Measurements from ENCODE around the gene NCKAP5.

The NCKAP5 gene

DNA sequence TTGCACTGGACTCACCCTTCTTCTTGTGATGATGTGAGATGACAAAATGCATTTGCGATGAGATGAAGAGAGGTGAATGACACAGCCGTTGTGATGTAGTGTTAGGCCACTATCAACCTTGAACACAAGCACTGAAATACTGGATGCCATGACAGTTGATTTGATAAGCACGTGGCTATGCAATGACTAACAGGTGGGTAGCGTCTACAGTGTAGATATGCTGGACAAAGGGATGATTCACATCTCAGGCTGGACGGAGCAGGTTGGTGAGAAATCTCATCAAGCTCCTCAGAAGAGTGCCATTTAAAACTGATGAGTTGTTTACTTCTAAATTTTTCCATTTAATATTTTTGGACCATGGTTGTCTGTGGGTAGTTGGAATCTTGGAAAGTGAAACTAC lies 522.5 kb downstream of the NCKAP5 start:
- Mint-ChIP-seq H3K36me3 (ENCODE audit: low read depth) (no peaks in the 10 kb centered on the region), H3K27ac (no peak overlapping the region), H3K4me3 (no peak overlapping the region), H3K4me1 (no peaks in the 10 kb centered on the region), H3K9me3 (no peaks in the 10 kb centered on the region), H3K27me3 (no peaks in the 10 kb centered on the region)
- DNase-seq (no peak), ATAC-seq (no peak)

DNA sequence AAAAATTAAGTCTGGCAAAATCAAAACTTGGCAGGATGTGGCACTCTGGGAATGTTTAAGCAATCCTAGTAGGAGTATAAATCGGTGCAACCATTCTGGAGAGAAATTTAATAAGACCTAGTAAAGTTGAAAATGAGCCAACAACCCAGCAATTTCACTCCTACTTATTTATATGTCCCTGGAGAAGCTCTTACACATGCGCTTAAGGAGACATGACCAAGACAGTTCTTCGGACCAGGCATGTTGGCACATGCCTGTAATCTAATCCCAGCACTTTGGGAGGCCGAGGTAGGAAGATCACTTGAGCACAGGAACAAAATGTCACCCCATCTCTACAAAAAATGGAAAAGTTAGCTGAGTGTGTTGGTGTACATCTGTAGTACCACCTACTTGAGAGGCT lies 523.7 kb downstream of the NCKAP5 start:
- H3K4me1 Mint-ChIP-seq = no peaks in the 10 kb centered on the region
- no peak overlapping the region for H3K4me3 Mint-ChIP-seq
- H3K27me3 Mint-ChIP-seq = no peaks in the 10 kb centered on the region
- ATAC-seq (no peak), DNase-seq (no peak)
- H3K36me3 Mint-ChIP-seq (ENCODE audit: low read depth) = no peaks in the 10 kb centered on the region
- H3K9me3 Mint-ChIP-seq = no peaks in the 10 kb centered on the region
- no peak overlapping the region for H3K27ac Mint-ChIP-seq

DNA sequence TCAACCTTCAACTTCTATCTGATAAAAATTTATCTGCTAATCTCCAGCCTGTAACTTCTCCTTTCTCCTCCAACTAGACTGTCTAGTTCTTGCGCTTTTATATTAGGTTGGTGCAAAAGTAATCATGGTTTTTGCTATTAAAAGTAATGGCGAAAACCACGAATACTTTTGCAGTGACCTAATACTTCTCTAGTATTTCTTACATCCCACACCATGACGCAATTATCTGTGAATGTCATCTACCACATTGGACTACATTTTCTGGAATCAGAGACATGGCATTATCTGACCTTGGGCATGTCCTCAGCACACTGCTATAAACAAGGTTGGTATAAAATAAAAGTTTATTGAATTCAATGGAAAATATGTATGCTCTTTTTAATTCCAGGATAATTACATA lies 528.1 kb downstream of the NCKAP5 start:
- no peak for DNase-seq
- Mint-ChIP-seq H3K27ac (no peak overlapping the region), H3K9me3 (peaks cover 21% of the 10 kb centered on the region), H3K27me3 (no peaks in the 10 kb centered on the region), H3K4me3 (no peak overlapping the region), H3K4me1 (no peaks in the 10 kb centered on the region), H3K36me3 (ENCODE audit: low read depth) (no peaks in the 10 kb centered on the region)
- ATAC-seq = no peak

DNA sequence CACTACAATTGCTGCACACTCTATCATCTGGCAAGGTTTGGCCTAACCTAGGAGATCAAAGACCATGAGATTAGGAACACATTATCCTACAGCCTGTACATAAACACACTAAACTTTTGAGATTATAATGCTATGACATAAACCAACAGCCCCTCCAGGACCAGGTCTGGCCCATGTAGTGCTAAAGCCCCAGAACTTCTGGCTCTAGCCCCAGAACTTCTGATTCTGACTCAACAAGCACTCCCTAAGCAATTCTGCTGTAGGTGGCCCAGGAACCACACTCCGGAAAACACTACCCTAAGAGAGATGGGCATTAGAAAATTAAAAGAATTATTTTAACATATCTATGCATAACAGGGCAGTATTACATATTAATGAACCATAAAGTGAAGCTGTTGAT lies 528.7 kb downstream of the NCKAP5 start:
- H3K36me3 Mint-ChIP-seq (ENCODE audit: low read depth) = no peaks in the 10 kb centered on the region
- ATAC-seq (no peak), DNase-seq (no peak)
- no peaks in the 10 kb centered on the region for H3K27me3 Mint-ChIP-seq
- H3K27ac Mint-ChIP-seq = no peak overlapping the region
- H3K4me1 Mint-ChIP-seq = no peaks in the 10 kb centered on the region
- no peak overlapping the region for H3K4me3 Mint-ChIP-seq
- peaks cover 25% of the 10 kb centered on the region for H3K9me3 Mint-ChIP-seq

DNA sequence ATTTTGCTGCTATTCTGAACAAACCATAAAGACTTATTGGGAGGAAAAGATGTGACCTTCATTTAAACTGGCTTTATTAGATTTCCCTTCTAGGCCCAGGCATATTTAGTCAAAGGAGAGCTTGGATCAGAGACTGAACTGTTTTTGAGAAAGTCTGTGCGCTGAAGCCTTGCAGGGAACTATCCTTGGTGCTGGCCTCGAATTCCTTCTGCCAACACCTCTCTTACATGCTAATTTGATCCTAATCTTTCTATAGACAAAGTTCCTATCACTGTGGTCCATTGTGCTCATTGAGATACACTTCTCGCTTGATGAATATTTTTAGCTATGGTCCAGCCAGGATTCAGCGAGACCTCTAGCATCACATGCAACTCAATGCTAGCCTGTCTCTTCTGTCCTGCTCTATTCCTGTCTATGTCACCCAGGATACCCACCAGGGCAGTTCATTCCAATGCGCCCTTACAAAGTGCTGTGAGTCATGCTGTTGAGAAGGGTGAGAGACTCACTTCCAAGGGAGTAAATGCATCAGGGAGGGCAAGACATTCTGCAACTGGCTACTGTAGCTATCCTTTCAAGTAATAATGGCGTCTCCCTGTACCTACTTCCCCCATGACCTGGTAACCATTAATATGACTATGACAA lies 541.6 kb downstream of the NCKAP5 start:
- no peaks in the 10 kb centered on the region for H3K4me1 Mint-ChIP-seq
- ATAC-seq (no peak), DNase-seq (no peak)
- no peaks in the 10 kb centered on the region for H3K27me3 Mint-ChIP-seq
- H3K27ac Mint-ChIP-seq = no peak overlapping the region
- H3K4me3 Mint-ChIP-seq = no peak overlapping the region
- H3K9me3 Mint-ChIP-seq = peaks cover 8% of the 10 kb centered on the region
- H3K36me3 Mint-ChIP-seq (ENCODE audit: low read depth) = no peaks in the 10 kb centered on the region

- no peaks in the 10 kb centered on the region for H3K36me3 Mint-ChIP-seq (ENCODE audit: low read depth)
Measured at GRCh38 chr2:133025004-133025403, 543.3 kb downstream of the NCKAP5 start.

DNA sequence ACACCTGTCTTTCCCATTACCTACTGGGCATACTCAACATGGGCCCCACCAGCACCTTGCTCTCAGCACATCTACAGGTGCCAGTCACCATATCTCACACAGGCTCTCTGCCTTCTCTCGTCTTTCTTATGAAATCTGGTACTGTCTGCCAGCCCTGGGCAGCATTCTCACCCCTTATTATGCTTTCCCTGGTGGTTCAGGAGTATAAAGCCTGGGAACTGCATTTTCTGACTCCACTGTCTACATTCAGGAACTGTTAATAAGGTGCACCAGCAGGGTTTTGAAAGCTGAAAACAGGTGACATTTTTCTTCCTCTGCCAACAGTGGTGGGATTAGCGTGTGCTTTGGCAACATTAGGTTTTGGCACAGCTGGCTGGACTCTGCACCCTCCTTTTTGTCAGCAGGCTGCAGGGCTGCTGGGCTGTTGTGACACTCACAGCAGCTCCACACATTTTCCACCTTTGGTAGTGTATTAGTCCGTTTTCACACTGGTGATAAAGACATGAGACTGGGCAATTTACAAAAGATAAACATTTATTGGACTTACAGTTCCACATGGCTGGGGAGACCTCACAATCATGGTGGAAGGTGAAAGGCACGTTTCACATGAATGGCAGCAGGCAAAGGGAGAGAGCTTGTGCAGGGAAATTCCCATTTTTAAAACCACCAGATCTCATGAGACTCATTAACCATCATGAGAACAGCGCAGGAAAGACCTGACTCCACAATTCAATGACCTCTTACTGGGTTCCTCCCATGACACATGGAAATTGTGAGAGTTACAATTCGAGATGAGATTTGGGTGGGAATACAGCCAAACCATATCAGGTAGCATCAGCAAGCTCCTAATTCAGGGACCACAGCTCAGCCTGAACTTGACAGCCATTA lies 555.2 kb downstream of the NCKAP5 start:
- Mint-ChIP-seq H3K27ac (no peak overlapping the region), H3K27me3 (no peaks in the 10 kb centered on the region)

More at GRCh38 chr2:133025004-133025403, 543.3 kb downstream of the NCKAP5 start:
- Mint-ChIP-seq H3K4me1 (no peaks in the 10 kb centered on the region), H3K4me3 (no peak overlapping the region), H3K9me3 (peaks cover 3% of the 10 kb centered on the region), H3K27me3 (no peaks in the 10 kb centered on the region), H3K27ac (no peak overlapping the region)
- DNase-seq (no peak), ATAC-seq (no peak)

GRCh38 chr2:133004623-133005022 lies 563.6 kb downstream of the NCKAP5 start:
- ATAC-seq (no peak), DNase-seq (no peak)
- peaks cover 15% of the 10 kb centered on the region for H3K9me3 Mint-ChIP-seq
- H3K27me3 Mint-ChIP-seq = no peaks in the 10 kb centered on the region
- H3K4me3 Mint-ChIP-seq = no peak overlapping the region
- no peak overlapping the region for H3K27ac Mint-ChIP-seq
- no peaks in the 10 kb centered on the region for H3K4me1 Mint-ChIP-seq
- H3K36me3 Mint-ChIP-seq (ENCODE audit: low read depth) = no peaks in the 10 kb centered on the region

More for the DNA sequence above, 555.2 kb downstream of the NCKAP5 start:
- no peak for DNase-seq
- Mint-ChIP-seq H3K9me3 (peaks cover 7% of the 10 kb centered on the region), H3K4me3 (no peak overlapping the region), H3K4me1 (no peaks in the 10 kb centered on the region), H3K36me3 (ENCODE audit: low read depth) (no peaks in the 10 kb centered on the region)
- ATAC-seq = no peak

DNA sequence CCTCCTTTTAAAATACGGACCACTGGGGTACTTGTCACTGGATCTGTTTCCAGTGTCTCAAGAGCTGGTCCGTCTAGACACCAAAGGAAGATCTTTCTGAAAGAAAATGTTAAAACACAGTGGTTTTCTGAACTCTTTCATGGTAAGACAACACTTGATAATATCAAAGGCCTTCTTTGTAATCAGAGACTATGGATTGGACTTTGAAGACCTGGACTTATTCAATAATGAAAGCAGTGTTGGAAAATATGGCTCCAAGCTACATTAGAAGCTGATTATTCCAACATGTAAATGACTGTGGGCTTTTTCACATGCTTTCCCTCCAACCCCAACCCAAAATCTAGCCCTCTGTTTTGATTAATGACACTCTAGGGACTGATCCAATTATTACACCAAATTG lies 568.8 kb downstream of the NCKAP5 start:
- DNase-seq (no peak), ATAC-seq (no peak)
- no peaks in the 10 kb centered on the region for H3K27me3 Mint-ChIP-seq
- H3K4me3 Mint-ChIP-seq = no peak overlapping the region
- H3K4me1 Mint-ChIP-seq = no peaks in the 10 kb centered on the region
- H3K36me3 Mint-ChIP-seq (ENCODE audit: low read depth) = no peaks in the 10 kb centered on the region
- peaks cover 13% of the 10 kb centered on the region for H3K9me3 Mint-ChIP-seq
- H3K27ac Mint-ChIP-seq = no peak overlapping the region

DNA sequence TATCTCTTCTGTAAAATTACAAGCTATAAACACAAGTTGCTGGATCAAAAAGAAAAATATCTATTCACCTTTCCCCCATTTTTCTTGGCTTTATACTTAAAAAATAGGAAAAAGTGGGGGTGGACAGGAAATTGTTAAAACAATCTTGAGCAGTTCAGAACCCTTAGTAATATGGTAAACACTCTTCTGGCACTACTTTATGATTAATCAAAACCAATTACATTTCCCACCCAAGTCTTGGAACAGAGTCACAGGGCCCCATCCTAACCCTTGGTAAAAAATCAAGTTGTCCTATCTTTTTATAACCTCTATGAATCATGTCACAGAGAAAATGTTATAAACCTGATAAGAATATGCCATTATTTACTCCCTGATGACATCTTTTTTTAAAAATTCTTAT lies 570.0 kb downstream of the NCKAP5 start:
- no peaks in the 10 kb centered on the region for H3K27me3 Mint-ChIP-seq
- H3K4me3 Mint-ChIP-seq = no peak overlapping the region
- no peaks in the 10 kb centered on the region for H3K36me3 Mint-ChIP-seq (ENCODE audit: low read depth)
- no peaks in the 10 kb centered on the region for H3K4me1 Mint-ChIP-seq
- H3K9me3 Mint-ChIP-seq = peaks cover 3% of the 10 kb centered on the region
- H3K27ac Mint-ChIP-seq = no peak overlapping the region
- DNase-seq (no peak), ATAC-seq (no peak)

DNA sequence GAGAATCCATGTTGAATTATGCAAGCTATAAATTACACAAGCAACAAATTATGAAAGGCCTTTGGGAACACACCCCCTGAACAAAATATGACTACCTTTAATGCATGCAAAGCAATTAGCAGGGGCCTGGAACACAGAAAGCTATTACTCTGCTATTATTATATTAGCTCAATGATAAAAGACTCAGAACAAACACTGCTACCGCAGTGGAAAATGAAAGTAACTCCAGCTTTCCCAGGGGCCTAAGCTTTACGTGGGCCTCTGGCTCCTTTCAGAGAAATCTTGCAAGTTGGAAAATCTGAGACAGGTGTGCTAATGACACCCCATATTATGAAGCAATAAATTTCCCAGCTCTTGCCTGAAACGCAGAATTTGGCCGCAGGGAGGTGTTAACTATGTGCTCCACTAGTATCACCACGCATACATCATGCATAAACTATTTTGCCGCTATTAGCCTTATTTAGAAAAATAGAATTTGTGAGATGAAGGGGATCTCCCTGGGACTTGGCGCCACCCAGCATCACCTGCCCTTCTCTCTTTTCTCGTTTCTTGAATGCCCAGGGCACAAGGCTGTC lies 576.7 kb downstream of the NCKAP5 start:
- ATAC-seq = no peak
- DNase-seq = no peak
- Mint-ChIP-seq H3K4me3 (no peak overlapping the region), H3K36me3 (ENCODE audit: low read depth) (no peaks in the 10 kb centered on the region), H3K27ac (no peak overlapping the region), H3K4me1 (no peaks in the 10 kb centered on the region), H3K27me3 (no peaks in the 10 kb centered on the region), H3K9me3 (no peaks in the 10 kb centered on the region)

- Mint-ChIP-seq H3K36me3 (ENCODE audit: low read depth) (no peaks in the 10 kb centered on the region), H3K4me3 (no peak overlapping the region), H3K4me1 (no peaks in the 10 kb centered on the region), H3K27ac (no peak overlapping the region), H3K9me3 (no peaks in the 10 kb centered on the region), H3K27me3 (no peaks in the 10 kb centered on the region)
- no peak for DNase-seq
- no peak for ATAC-seq
Measured at GRCh38 chr2:132984731-132985130, 583.5 kb downstream of the NCKAP5 start.

DNA sequence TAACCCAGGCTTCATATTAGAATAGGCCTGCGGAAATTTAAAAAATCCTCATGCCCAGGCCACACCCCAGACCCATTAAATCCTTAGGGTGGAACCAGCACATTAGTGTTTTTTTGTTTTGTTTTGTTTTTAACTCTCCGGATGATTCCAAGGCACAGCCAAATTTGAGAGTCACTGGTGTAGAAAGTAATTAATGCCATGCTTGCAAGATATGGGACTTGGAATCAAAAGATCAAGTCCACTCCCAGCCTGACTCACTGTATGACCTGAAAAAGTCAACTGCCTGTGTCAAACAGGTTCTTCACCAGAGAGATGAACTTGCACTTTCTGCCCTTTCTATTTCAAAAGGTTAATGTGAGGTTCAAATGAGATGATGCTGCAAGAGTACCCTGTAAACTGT lies 588.0 kb downstream of the NCKAP5 start:
- no peaks in the 10 kb centered on the region for H3K9me3 Mint-ChIP-seq
- no peak overlapping the region for H3K4me3 Mint-ChIP-seq
- no peak for ATAC-seq
- H3K4me1 Mint-ChIP-seq = no peaks in the 10 kb centered on the region
- H3K36me3 Mint-ChIP-seq (ENCODE audit: low read depth) = no peaks in the 10 kb centered on the region
- no peaks in the 10 kb centered on the region for H3K27me3 Mint-ChIP-seq
- no peak for DNase-seq
- no peak overlapping the region for H3K27ac Mint-ChIP-seq

DNA sequence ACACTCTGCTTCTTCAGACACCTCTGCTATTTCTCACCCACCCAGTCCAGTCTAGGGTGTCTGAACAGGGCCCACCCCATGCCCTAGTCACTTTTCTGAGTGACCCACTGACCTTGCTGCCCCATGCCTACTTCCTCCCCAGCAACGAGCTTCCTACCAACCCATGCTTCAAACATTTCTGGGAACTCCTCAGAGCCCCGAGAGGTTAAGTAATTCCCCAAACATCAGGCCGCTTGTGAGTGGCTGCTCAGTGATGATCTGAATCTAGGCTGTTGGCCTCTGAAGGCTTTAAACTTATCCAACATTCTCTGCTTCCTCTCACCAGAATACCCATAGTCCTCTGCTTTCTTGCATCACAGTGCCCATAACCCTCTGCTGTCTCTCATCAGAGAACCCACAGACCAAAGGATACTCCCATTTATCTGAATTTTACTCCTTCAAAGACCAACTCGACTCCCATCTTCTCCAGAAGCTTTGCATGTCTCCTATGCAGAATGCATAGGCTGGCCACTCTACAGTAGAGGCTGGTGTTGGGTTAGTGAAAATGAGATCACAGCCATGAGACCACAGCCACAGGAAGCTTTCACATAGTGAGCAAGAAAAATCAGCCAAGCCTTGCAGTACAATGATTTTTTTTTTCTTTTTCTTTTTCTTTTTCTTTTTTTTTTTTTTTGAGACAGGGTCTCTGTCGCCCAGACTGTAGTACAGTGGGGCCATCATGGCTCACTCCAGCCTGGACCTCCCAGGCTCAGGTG lies 588.7 kb downstream of the NCKAP5 start:
- DNase-seq (no peak), ATAC-seq (no peak)
- Mint-ChIP-seq H3K27me3 (no peaks in the 10 kb centered on the region), H3K4me3 (no peak overlapping the region), H3K27ac (no peak overlapping the region), H3K36me3 (ENCODE audit: low read depth) (no peaks in the 10 kb centered on the region), H3K4me1 (no peaks in the 10 kb centered on the region), H3K9me3 (no peaks in the 10 kb centered on the region)

All from activated naive CD8-positive, alpha-beta T cell treated with anti-CD3 and anti-CD28 coated beads, Interleukin-2, amount 50 U/mL, for 24 hours (primary cell).